GM10266 (cell line): ENCODE measurements around the gene EFHC1.

Experiments
- DNase-seq: peaks from one replicate; pipeline ENCODE4 v3.0.0; 2012; ENCODE audit errors: extremely low spot score
- TF ChIP-seq, protein P1 (sequence below): IDR thresholded peaks from 2 replicates; pipeline ENCODE4 v1.5.1; 2012; ENCODE audit warnings: mild to moderate bottlenecking, low read depth; ENCODE audit not compliant: control insufficient read depth, insufficient read depth; ENCODE audit errors: missing control alignments

Gene EFHC1

DNA sequence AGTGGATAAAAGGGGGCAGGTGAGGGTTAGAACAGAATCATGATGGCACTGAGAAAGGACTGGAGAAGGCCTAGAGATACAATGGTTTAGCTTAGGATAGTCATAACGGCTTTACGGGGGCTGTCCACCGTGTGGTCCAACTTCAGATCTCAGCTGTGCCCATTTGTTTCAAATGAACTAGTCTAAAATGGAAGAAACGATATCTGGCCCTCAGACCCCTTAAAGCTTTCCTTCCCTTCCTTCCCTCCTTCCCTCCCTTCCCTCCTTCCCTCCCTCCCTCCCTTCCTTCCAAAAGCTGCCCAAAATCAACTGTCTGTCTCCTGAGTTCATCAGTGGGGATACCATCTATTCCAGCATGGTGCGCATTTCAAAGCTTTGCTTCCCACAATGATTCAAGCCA is 128.9 kb downstream of the EFHC1 start:
- DNase-seq, result no peak
- TF ChIP-seq, protein P1, sequence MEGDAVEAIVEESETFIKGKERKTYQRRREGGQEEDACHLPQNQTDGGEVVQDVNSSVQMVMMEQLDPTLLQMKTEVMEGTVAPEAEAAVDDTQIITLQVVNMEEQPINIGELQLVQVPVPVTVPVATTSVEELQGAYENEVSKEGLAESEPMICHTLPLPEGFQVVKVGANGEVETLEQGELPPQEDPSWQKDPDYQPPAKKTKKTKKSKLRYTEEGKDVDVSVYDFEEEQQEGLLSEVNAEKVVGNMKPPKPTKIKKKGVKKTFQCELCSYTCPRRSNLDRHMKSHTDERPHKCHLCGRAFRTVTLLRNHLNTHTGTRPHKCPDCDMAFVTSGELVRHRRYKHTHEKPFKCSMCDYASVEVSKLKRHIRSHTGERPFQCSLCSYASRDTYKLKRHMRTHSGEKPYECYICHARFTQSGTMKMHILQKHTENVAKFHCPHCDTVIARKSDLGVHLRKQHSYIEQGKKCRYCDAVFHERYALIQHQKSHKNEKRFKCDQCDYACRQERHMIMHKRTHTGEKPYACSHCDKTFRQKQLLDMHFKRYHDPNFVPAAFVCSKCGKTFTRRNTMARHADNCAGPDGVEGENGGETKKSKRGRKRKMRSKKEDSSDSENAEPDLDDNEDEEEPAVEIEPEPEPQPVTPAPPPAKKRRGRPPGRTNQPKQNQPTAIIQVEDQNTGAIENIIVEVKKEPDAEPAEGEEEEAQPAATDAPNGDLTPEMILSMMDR, result no peak

DNA sequence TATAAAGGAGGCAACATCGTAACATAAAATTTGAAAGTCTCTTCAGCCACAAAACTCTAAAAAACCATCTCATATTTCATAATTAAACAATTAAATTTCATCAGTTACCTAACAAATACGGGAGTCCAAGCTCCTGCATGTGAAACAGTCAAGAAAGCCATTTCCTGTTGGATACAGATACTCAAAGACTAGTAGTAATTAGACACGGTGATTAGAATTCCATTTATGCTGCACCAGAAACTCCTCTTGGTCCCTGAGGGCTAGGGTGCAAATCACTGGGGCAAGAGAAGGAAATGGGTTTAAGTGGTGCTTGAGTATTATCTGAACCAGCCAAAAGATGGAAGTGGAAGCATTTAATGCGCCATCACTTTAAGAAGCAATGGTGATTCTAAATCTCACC is 129.3 kb downstream of the EFHC1 start:
- TF ChIP-seq, protein P1, result no peak
- DNase-seq, result no peak

DNA sequence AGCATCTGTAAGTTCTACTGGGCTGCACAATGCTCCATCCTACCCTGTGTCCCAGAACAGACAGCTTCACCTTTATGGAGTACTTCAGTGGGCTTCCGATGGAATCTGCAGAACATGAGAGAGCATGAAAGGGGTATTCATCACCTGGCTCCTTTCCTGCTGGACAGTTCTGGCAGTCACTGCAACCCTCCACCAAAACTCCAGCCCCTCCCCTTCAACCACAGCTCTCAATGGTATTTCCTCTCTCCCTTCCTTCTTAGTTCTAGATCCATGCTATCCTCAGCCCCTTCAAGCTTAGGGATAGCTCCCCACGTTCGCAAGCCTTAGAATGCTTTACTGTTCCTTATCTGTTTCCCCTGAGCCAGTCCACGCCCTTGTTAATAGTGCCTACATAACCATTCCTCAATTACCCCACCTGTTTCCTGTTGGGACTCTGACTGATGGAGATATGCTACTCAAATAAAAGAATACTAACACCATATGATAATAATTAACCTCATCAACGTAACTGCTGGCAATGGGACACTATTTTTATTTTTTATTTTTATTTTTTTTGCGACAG is 130.0 kb downstream of the EFHC1 start:
- DNase-seq, result no peak
- TF ChIP-seq, protein P1, result no peak

DNA sequence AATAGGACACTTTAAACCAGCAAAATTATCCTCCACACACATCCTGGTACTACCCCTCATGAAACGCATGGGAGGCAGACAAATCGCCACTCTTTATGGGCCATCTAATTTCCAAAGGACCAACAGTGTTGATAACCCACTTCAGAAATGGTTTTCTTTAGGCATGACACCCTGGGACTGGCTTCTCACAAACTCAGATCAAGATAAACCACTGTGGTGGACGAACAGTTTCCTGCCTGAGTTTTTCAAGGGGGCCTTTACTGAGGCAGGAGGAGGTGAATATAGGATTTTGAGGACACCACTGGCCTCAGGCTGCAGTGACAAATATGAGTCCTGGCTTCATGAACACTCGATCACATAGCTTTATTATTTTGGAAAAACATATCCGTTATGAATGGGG is 130.7 kb downstream of the EFHC1 start:
- TF ChIP-seq, protein P1, result no peak
- DNase-seq, result no peak

DNA sequence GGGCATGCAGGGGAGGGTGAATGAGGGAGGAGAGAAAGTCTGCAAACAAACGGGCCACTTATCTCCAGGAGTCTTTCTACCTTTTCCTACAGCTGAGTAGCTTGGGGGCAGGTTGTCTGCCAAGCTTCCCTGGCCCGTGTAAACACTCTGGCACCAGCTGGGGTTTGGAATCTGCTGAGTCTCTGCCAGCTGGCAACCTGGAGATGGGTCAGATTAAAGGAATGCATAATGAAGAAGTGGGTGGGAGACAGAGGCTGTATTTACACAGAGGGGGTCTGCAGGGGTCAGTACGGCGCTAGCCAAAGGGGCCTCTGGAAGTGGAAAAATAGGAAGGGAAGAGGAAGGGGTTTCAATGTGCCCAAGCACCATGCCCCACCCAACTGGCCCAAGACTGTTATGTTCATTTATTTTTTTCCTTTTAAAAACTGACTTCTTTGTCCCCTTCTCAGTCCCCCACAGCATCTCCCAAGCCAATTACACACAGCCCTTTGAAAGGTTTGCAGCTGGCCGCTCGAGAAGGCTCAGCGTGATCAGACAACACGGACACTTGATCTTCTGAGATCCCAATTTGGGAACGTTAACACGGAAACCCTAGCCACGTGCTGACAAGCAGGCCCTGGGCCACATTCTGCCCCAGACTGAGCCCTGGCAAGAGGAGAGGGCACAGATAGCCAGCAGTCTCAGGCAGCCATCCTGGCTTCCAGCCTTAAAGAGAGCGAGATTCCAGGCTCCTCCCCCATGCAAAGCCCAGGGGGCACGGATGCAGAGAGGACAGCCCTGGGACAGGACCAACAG is 131.5 kb downstream of the EFHC1 start:
- DNase-seq, result no peak
- TF ChIP-seq, protein P1, result no peak

DNA sequence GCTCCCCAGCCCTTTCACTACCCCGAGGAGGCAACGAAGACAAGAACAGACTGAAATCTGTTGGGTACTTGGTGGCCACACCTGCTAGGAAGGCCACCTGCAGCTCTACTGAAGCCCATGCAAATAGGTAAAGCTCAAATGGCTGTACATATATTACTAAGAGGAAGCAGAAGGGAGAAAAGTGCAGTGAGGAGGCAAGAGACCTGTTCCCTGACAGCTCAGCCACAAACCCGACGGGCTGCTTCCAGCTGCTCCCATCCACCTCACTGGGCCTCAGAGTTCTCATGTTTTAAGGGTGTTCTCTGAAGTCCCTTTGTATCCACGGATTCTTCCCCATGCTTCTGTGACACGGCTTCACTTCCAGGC is 132.1 kb downstream of the EFHC1 start:
- DNase-seq, result no peak
- TF ChIP-seq, protein P1, result no peak

DNA sequence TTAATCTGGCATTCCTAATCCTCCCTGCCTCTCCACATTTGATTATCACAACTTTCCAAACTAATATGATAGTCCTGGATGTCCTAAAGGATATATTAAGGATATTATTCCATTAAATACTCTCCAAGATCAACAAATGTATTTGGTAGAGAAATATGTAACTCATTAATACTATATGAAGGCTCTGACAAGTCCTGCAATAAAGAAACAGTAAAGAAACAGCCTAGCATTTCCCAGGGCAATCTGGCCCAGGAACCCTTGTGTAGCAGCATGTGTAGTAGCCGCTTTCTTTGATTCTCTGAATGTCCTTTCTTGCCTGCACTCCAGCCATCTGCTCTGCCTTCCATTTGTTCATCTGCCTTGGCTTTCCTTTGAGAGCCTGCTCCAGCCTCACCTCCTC is 133.0 kb downstream of the EFHC1 start:
- TF ChIP-seq, protein P1, result no peak
- no peak for DNase-seq
